HG03457 (cell line): Measurements from ENCODE around the gene NF2.

ENCODE experiments used
- ATAC-seq: cut with Tn5 transposase; IDR thresholded peaks from one replicate; pipeline ENCODE4 v1.9.1; 2021; ENCODE audit warnings: moderate number of reproducible peaks; ENCODE audit not compliant: unreplicated experiment

NF2 gene

DNA sequence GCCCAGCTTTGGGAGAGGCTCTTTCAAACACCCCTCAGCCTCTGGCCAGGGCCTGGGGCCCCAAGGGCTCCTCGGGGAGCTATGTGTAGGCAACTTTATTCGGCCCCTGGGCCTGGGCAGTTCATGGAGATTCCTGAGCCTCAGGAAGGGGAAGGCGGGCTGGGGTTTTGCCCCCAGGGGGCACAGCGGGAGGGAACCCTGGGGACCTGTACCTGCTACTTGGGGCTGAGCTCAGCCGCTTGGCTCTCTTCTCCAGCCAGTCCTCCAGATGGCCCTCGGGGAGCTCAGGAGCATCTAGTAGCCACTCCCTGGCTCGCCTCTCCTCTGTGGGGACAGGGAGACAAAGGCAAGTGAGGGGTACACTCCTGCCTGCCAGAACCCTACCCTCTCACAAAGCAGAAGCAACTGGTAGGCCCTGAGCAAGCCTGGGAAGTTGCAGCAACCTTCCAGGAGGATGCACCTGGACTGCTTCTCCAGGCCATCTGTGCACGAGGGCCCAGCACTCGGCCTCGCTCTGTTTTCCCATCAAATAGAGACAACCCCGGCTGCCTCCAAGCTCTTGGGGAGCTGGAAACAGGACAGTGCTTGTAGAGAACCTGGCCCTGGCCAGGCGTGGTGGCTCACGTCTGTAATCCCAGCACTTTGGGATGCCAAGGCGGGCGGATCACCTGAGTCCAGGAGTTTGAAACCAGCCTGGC lies 134.8 kb downstream of the NF2 start:
- no peak for ATAC-seq

DNA sequence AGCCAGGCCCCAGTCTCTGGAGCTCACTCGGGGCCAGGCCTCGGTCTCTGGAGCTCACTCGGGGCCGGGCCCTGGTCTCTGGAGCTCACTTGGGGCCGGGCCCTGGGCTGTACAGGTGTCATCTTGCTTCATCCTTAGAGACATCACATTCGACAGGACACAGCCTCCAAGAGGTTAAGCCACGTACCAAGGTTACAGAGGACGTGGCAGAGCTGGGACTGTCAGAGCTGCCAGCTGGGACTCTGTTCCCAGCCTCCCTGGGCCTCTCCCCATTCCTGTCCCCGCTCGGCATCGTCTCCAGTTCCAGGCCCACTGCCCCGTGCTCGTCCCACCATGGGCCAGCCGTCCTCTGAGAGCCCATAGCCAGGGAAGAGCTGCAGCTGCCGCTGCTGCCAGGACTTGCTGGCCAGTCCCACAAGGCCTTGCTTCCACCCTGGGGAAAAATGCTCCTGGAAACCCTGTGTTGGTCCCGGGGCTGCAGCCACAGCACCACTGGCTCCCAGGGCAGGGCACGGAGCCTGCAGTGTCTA lies 136.0 kb downstream of the NF2 start:
- ATAC-seq: no peak

DNA sequence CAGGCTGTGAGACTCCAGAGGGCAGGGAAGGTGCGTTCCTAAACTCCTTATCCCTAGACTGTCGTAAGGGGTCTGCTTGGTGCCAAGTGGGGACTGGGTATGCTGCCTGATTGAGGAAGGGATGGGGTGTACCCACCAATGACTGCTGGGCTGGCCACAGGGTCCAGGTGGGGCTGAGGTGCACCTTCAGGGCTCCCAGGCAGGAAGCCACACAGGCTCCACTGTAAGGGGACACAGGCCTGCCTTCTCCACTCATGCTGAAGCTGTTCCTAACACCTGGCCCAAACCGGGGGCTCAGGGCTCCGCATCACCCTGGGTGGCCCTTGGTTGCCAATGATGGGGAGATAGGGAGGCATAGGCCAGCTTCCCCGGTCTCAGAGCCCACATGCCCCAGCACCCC lies 136.8 kb downstream of the NF2 start:
- no peak for ATAC-seq

DNA sequence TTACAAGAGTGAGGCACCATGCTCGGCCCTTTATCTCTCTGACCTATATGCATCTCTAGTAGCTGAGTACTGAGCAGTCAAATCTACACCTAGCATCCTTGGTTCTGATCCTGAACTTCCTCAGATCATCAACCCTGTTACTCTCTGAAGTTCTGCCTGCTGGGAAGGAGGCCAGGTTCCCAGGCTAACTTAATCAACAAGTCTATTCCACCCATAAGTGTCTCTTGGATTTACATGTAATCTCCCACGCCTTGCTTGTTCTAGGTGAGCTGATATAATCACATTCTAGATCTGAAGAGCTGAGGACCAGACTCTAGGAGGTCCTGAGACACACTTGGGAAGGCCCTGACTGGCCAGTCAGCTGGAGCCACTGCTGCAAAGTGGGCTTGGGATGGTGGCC lies 138.5 kb downstream of the NF2 start:
- no peak for ATAC-seq

- no peak for ATAC-seq
Observed at GRCh38 chr22:29742326-29742725, 138.9 kb downstream of the NF2 start.

- ATAC-seq: no peak
Observed at GRCh38 chr22:29744902-29745301, 141.5 kb downstream of the NF2 start.

GRCh38 chr22:29747832-29748231 lies 144.4 kb downstream of the NF2 start:
- ATAC-seq: no peak
